Sigmoid colon (tissue), 4 donors: ENCODE data around the gene ABCD2.

Source experiments
- CTCF ChIP-seq, 4 experiments: fragments of 450-650 bp in 3 of 4; fragments of 200-600 bp in 1 of 4; IDR thresholded peaks; one replicate each; pipeline ENCODE4 v1.5.1; 2016 to 2019; ENCODE audit warnings: antibody characterized with exemption in 4 of 4, mild to moderate bottlenecking in 3 of 4, moderate library complexity in 2 of 4
- EP300 ChIP-seq, 4 donors: sonication (generic); formaldehyde crosslinking; IDR thresholded peaks; one replicate each; pipeline ENCODE4 v1.6.1; 2017; ENCODE audit warnings: antibody characterized with exemption in 4 of 4
- POLR2A ChIP-seq, 2 donors: fragments of 450-650 bp; IDR thresholded peaks; one replicate each; pipeline ENCODE4 v1.6.1; 2016; ENCODE audit warnings: antibody characterized with exemption in 2 of 2, mild to moderate bottlenecking in 2 of 2, moderate library complexity in 2 of 2

- TF ChIP-seq CTCF (IDR thresholded peaks at IDR 0.05), result no peak
- no peak for TF ChIP-seq POLR2A (IDR thresholded peaks at IDR 0.05)
- no peak for TF ChIP-seq EP300 (IDR thresholded peaks at IDR 0.05)
Measured at GRCh38 chr12:39503439-39503838, 116.2 kb downstream of the ABCD2 start.
